ENCODE measurements around the gene GSTA3.

DNA sequence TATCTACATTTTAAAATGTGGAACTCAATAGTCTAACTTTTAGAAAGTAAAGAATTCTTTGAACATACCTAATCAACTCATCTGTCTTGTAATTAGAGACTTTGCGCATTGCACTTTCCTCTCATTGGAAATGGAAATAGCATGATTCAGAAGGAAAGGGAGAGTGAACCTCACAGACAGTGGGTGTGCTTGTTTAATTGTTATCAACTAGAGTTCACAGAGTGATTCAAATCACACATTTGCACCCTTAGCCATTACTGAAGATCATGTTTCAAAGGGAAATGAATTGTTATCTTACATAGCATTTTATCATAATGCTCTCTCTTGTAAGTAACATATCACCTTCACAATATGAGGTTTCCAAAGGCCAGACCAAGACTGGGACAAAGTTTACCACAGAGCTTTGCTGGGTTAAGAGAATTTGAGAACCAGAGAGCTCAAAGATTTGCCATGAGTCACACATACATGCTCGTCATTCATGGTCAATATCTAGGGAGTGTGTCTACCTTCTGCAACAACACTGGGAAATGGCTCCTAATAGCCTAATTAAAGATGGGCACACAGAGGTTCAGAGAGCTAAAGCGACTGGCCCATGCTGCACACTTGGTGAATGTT lies 21.5 kb downstream of the GSTA3 start:
- TF ChIP-seq, protein P1, sequence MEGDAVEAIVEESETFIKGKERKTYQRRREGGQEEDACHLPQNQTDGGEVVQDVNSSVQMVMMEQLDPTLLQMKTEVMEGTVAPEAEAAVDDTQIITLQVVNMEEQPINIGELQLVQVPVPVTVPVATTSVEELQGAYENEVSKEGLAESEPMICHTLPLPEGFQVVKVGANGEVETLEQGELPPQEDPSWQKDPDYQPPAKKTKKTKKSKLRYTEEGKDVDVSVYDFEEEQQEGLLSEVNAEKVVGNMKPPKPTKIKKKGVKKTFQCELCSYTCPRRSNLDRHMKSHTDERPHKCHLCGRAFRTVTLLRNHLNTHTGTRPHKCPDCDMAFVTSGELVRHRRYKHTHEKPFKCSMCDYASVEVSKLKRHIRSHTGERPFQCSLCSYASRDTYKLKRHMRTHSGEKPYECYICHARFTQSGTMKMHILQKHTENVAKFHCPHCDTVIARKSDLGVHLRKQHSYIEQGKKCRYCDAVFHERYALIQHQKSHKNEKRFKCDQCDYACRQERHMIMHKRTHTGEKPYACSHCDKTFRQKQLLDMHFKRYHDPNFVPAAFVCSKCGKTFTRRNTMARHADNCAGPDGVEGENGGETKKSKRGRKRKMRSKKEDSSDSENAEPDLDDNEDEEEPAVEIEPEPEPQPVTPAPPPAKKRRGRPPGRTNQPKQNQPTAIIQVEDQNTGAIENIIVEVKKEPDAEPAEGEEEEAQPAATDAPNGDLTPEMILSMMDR (IDR thresholded peaks at IDR 0.05), result no peak
- no peak for TF ChIP-seq POLR2A (IDR thresholded peaks at IDR 0.05)
